Natural killer cell (primary cell): ENCODE data around the gene MCUR1. TPM values are rescaled to one million over a fixed set of nuclear protein-coding genes. Genes with fewer than 3 reads are reported as not detected.
A peak's percentile ranks its signal among the peaks of the same experiment; 100 is the strongest.
"Not testable (repeated sequence)": the region's sequence is repeated elsewhere in the genome, so short reads cannot be mapped to it uniquely, and the experiment has no call there.

Experiments
- ATAC-seq, 3 donors: fragments of 150-1000 bp in 2 of 3; fragments of 200-7000 bp in 1 of 3; cut with Tn5 transposase; 1 replicate in 1 of 3; 2 replicates in 2 of 3; pipeline ENCODE4 v1.10.0; 2021; ENCODE audit warnings: mild to moderate bottlenecking in 2 of 3, moderate library complexity in 2 of 3
- DNase-seq, 2 donors: peaks; one replicate each; pipeline versions ENCODE4 v3.0.0 to v3.0.0-alpha.2; 2013 to 2021; ENCODE audit warnings: mixed read lengths in 1 of 2
- H3K27ac ChIP-seq: one replicate; pipeline ENCODE4 v1.5.1; 2013; ENCODE audit warnings: mild to moderate bottlenecking, low read length
- H3K27me3 ChIP-seq: one replicate; pipeline ENCODE4 v1.6.1; 2013; ENCODE audit warnings: low read length; ENCODE audit not compliant: control insufficient read depth, insufficient read depth
- H3K36me3 ChIP-seq: one replicate; pipeline ENCODE4 v1.6.1; 2013; ENCODE audit warnings: low read length; ENCODE audit not compliant: control insufficient read depth, insufficient read depth
- H3K4me1 ChIP-seq: one replicate; pipeline ENCODE4 v1.6.1; 2013; ENCODE audit warnings: low read length; ENCODE audit not compliant: control insufficient read depth, insufficient read depth
- H3K4me3 ChIP-seq: one replicate; pipeline ENCODE4 v1.5.1; 2013; ENCODE audit warnings: low read length
- H3K9me3 ChIP-seq: one replicate; pipeline ENCODE4 v1.6.1; 2013; ENCODE audit warnings: low read length; ENCODE audit not compliant: control insufficient read depth, insufficient read depth
- H3K27ac Mint-ChIP-seq, 2 donors: one replicate each; pipeline ENCODE4 v1.8.0; 2022; ENCODE audit warnings: mild to moderate bottlenecking in 2 of 2, mixed read lengths in 2 of 2, moderate library complexity in 1 of 2
- H3K27me3 Mint-ChIP-seq, 2 donors: one replicate each; pipeline ENCODE4 v1.8.0; 2022; ENCODE audit warnings: low read depth in 2 of 2, mixed read lengths in 2 of 2
- H3K36me3 Mint-ChIP-seq: one replicate; pipeline ENCODE4 v1.8.0; 2022; ENCODE audit warnings: mixed read lengths
- H3K4me1 Mint-ChIP-seq, 2 donors: one replicate each; pipeline ENCODE4 v1.8.0; 2022; ENCODE audit warnings: mixed read lengths in 2 of 2
- H3K4me3 Mint-ChIP-seq: one replicate; pipeline ENCODE4 v1.8.0; 2022; ENCODE audit warnings: mild to moderate bottlenecking, moderate library complexity, mixed read lengths
- H3K9me3 Mint-ChIP-seq, 2 donors: one replicate each; pipeline ENCODE4 v1.8.0; 2022; ENCODE audit warnings: mixed read lengths in 2 of 2
- WGBS: methylation state at CpG from one replicate; pipeline ENCODE4 v1.1.7; 2013; ENCODE audit warnings: missing lambda C conversion rate; ENCODE audit not compliant: insufficient coverage; 5-methylcytosine and 5-hydroxymethylcytosine counted together
- intact Hi-C: fragments of 100-400 bp; cut with micrococcal nuclease; formaldehyde crosslinking; loops from one replicate; pipeline ENCODE4 v1.14.2; 2022
- total RNA-seq, 4 donors: library from RNA; stranded (reverse); fragments of 120-200 nt in 1 of 4; gene quantifications; one replicate each; pipeline versions ENCODE4 v1.2.3 to v1.2.4, GENCODE V29; 2013 to 2022
- TF ChIP-seq, protein P1 (sequence below): fragments of 200-600 bp; IDR thresholded peaks from one replicate; pipeline ENCODE4 v1.8.0; 2022; ENCODE audit warnings: antibody characterized with exemption

Gene MCUR1, protein sequence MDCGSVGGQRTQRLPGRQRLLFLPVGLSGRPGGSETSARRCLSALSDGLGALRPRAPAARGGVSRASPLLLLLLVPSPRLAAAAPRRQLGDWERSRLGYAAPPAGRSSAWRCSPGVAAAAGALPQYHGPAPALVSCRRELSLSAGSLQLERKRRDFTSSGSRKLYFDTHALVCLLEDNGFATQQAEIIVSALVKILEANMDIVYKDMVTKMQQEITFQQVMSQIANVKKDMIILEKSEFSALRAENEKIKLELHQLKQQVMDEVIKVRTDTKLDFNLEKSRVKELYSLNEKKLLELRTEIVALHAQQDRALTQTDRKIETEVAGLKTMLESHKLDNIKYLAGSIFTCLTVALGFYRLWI
- 1 to 10 TPM; 6.0 to 9.6 (median 7.9) TPM for total RNA-seq
- 13.3 TPM for total RNA-seq (2013)

DNA sequence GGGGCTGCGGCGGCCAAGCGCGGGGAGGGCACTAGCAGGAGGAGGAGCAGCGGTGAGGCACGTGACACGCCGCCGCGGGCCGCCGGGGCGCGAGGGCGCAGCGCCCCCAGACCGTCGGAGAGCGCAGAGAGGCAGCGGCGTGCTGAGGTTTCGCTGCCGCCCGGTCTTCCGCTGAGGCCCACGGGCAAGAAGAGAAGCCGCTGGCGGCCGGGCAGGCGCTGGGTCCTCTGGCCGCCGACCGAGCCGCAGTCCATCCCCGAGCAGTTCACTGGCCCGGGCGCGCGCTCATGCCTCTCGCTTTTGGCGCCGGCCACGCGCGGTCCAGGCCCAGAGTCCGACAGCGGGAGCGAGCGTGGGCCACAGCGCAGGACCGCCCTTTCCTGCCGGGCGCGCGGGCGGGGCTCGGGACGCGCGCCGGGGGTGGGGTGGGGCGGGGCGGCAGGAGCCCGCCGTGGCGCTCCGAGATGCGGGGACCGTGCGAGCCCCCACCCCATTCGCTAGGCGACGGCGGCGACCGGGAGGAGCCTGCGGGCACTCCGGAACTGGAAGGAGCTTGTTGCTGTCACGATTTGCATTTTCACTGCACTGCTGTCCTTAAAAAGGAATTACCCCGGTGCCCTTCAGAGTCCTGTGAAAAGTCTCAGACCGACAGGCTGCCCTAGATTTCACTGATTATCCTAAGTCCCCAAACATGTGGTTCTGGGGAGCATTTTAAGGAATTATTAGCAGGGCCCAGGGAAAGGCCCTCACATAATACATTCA, at the start of gene MCUR1:
MCUR1 (minus strand) TSS at position 382 of the 762 bp plus-strand sequence; CDS start at position 254, 128 bp downstream.
- ATAC-seq (peak; percentile 84 to 91 (median 90)), DNase-seq (peak; percentile 76 to 91)
- intact Hi-C loops, result loop anchor here (5.0 kb wide), 1 partner anchor 303 kb away; the partner anchor contains the start of gene CD83
- Histone ChIP-seq H3K9me3 (no peaks in the 10 kb centered on the region), H3K4me1 (peaks cover 8% of the 10 kb centered on the region), H3K27ac (peak within 1 kb of the TSS; percentile 69), H3K36me3 (no peaks in the 10 kb centered on the region), H3K4me3 (peak within 1 kb of the TSS; percentile 63), H3K27me3 (no peaks in the 10 kb centered on the region)
- WGBS, result under 1% methylated on average over 81 of the region's 81 CpGs
- no peaks in the 10 kb centered on the region for H3K9me3 Mint-ChIP-seq
- TF ChIP-seq, protein P1, sequence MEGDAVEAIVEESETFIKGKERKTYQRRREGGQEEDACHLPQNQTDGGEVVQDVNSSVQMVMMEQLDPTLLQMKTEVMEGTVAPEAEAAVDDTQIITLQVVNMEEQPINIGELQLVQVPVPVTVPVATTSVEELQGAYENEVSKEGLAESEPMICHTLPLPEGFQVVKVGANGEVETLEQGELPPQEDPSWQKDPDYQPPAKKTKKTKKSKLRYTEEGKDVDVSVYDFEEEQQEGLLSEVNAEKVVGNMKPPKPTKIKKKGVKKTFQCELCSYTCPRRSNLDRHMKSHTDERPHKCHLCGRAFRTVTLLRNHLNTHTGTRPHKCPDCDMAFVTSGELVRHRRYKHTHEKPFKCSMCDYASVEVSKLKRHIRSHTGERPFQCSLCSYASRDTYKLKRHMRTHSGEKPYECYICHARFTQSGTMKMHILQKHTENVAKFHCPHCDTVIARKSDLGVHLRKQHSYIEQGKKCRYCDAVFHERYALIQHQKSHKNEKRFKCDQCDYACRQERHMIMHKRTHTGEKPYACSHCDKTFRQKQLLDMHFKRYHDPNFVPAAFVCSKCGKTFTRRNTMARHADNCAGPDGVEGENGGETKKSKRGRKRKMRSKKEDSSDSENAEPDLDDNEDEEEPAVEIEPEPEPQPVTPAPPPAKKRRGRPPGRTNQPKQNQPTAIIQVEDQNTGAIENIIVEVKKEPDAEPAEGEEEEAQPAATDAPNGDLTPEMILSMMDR, result no peak
- no peaks in the 10 kb centered on the region for H3K27me3 Mint-ChIP-seq
- H3K36me3 Mint-ChIP-seq, result no peaks in the 10 kb centered on the region
- H3K4me1 Mint-ChIP-seq, result peaks cover 29 to 33% of the 10 kb centered on the region in 2 donors
- peak within 1 kb of the TSS; percentile 70 to 82 for H3K27ac Mint-ChIP-seq
- H3K4me3 Mint-ChIP-seq, result peak within 1 kb of the TSS; percentile 89

DNA sequence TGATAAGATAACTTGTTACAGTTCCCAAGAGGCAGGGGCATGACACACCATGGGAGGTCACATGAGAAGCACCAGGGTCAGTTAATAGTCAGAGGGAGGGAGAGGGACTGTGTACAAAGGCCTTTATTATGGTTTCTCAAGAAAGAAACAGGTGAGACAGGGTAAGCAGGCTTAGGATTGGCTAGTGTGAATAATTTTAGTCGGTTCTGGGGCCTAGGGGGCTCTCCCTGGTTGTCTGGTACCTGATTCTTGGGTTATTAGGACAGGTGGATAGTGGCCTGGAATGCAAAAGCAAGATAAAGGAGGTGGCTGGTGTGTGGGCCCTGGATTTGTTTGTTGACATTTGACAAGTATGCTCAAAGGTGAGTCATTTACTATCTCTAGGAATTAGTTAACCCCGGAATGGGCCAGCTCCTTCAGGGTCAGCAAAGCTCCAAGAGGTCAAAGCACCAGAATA, 49.4 kb upstream of the MCUR1 start:
- no peak overlapping the region for H3K4me3 ChIP-seq
- intact Hi-C loops, result no loop called here
- H3K27me3 Mint-ChIP-seq, result peaks cover 42 to 48% of the 10 kb centered on the region in 2 donors
- H3K4me1 Mint-ChIP-seq, result peaks cover 0 to 4% of the 10 kb centered on the region in 2 donors
- TF ChIP-seq, protein P1, result no peak
- no peaks in the 10 kb centered on the region for H3K36me3 Mint-ChIP-seq
- 80% methylated on average over 2 of the region's 2 CpGs for WGBS
- no peaks in the 10 kb centered on the region for H3K9me3 Mint-ChIP-seq
- no peaks in the 10 kb centered on the region for H3K36me3 ChIP-seq
- no peak for DNase-seq
- H3K4me3 Mint-ChIP-seq, result no peak overlapping the region
- H3K27ac Mint-ChIP-seq, result no peak overlapping the region
- H3K4me1 ChIP-seq, result peaks cover 9% of the 10 kb centered on the region
- peaks cover 4% of the 10 kb centered on the region for H3K9me3 ChIP-seq
- no peak for ATAC-seq
- no peak overlapping the region for H3K27ac ChIP-seq
- peaks cover 25% of the 10 kb centered on the region for H3K27me3 ChIP-seq

DNA sequence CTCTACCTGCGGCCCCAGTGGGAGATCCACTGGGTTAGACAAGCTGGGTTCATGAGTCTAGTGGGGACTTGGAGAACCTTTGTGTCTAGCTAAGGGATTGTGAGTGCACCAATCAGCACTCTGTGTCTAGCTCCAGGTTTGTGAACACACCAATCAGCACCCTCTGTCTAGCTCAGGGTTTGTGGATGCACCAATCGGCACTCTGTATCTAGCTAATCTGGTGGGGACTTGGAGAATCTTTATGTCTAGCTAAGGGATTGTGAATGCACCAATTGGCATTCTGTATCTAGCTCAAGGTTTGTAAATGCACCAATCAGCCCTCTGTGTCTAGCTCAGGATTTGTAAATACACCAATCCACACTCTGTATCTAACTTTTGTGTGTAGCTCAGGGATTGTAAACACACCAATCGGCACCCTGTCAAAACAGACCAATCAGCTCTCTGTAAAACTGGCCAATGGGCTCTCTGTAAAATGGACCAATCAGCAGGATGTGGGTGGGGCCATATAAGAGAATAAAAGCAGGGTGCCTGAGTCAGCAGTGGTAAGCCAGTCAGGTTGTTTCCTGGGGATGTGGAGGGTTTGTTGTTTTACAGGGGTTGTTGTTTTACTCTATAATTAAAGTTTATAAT, 46.3 kb upstream of the MCUR1 start:
- intact Hi-C loops, H3K4me1 Mint-ChIP-seq, H3K4me1 ChIP-seq, H3K27ac ChIP-seq, H3K9me3 Mint-ChIP-seq, H3K36me3 ChIP-seq, ATAC-seq, H3K4me3 ChIP-seq, H3K4me3 Mint-ChIP-seq, H3K27ac Mint-ChIP-seq, H3K36me3 Mint-ChIP-seq, DNase-seq, H3K9me3 ChIP-seq: not testable (repeated sequence)
- WGBS, result 97% methylated on average over 3 of the region's 3 CpGs
- peaks cover 41 to 58% of the 10 kb centered on the region in 2 donors for H3K27me3 Mint-ChIP-seq
- H3K27me3 ChIP-seq, result peaks cover 27% of the 10 kb centered on the region
